Middle frontal gyrus (tissue), 1 donor: ENCODE results near the gene CUX1.

ENCODE experiments used
- DNase-seq: peaks from one replicate; pipeline ENCODE4 v3.0.0-alpha.2; 2015; ENCODE audit warnings: low spot score; ENCODE audit errors: extremely low spot score

Gene CUX1

GRCh38 chr7:102095321-102096011 is 278.0 kb downstream of the CUX1 start:
- DNase-seq = no peak

DNA sequence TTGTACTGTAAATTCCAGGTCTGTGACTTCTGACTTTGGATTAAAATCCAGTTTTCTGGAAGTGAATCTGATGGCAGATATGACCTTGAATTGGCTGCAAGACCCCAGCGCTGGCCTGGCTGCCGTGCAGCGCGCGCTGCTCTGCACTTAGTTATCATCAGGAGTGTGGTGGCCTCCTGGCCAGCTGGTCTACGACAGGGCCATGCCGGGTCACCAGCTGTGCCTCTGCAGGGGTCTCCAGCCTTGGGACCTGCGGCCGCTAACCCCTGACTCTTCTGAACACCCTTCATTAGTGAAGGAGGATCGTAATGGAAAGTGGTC is 278.5 kb downstream of the CUX1 start:
- DNase-seq = no peak

GRCh38 chr7:102096706-102097427 is 279.4 kb downstream of the CUX1 start:
- no peak for DNase-seq

DNA sequence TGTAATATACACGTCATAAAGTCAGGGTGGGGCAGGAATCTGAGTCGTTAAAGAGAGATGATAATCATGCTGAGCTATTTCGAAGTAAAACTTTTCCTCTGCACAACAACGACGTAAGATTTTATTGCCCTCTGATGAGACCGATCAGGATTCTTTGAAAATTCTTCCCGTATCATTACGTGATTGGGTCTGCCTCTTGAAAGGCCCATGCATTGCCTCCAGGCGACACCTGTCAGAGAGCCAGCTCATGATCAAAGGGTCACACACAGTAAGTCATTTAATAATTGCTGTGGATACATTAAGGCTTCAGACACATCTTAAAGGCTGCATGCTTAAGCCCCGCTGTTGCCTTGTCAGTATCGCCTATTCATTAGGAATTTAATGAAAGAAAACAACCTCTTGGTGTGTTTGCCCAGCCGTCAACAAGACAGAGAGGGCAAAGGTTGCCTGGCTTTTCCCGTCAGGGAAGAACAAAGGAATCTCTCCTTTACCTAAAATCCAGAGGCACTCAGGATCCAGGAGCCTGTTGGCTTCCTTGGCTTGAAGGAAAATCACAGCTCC is 280.3 kb downstream of the CUX1 start:
- DNase-seq = no peak

- no peak for DNase-seq
Observed at GRCh38 chr7:102098986-102099385, 281.6 kb downstream of the CUX1 start.

- no peak for DNase-seq
Observed at GRCh38 chr7:102099474-102099873, 282.0 kb downstream of the CUX1 start.

DNA sequence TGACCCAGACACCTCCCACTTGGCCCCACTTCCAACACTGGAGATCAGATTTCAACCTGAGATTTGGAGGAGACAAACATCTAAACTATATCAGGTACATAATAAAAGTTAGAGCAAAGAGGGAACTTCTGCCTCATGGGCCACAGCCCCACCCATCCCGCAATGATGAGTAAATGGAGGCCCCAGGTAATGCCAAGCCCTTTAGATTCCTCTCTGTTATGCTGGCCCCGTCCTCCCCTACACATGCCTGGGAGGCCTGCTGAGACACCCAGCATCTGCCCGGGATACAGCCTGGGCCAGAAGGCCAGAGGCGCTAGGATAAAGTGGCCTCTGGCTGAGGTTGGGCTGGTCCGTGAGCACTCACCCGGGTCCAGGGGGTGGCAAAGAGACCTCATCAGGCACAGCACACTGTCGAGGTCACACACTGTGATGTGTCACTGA is 283.7 kb downstream of the CUX1 start:
- DNase-seq = no peak

DNA sequence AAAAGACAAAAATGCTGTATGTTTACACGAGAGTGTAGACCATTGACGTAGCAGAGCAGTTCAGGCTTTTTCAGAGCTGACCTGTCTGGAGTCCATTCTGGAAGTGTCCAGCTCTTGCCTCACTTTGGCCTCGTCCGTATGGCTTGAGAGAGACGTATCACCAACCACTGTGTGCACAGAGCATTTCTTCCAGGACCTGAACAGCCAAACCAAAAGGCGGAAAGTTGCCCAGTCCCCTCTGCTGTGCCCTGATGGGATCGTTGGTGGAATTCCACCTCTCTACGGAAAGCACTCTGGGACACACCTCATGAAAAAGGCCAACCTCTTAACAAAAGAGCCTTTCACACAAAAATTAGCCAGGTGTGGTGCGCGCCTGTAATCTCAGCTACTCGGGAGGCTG is 284.5 kb downstream of the CUX1 start:
- DNase-seq = no peak

DNA sequence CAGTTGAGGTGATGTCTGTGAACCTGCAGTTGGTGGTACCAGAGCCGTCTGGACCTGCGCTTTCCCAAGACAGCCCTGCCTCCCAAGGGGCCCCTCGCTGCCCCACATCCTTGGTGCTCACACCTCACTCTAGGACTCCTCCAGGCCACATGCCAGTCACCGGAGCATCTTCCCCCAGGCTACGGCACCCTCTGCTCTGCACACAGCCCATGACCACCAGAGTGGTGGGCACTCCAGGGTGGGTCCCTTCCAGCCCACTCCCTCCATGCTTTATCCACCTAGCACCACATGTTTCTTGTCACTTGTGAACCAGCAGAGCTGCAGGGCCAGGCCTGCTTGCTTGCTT is 285.6 kb downstream of the CUX1 start:
- DNase-seq = no peak

DNA sequence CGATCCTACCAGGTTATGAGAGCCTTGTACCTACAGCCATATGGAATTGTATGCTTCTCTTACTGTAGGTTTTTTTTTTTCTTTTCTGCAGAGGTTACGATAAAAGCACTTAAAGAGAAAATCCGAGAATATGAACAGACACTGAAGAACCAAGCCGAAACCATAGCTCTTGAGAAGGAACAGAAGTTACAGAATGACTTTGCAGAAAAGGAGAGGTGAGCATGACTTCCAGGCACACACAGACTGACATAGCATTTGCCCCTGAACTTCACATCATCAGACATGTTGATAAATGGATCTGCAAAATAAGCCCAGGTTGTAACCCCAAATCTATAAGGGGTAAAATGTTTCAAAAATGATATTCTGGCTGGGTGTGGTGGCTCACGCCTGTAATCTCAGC is 286.8 kb downstream of the CUX1 start:
- DNase-seq = no peak

DNA sequence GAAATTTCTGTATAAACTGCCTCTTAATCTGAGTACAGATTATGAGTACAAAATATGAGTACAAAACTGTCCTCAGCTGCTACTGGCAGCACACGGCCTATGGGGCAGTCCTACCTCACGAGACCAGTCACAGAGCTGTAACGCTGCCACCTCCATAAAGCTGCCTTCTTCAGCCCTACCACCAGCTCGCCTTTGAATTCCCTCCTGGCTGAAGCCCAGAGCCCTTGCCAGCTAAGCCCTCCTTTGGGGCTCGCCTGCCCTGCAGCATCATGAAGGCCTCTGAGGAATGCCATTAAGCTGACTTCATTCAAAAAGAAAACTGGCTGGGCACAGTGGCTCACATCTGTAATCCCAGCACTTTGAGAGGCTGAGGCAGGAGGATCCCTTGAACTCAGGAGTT is 289.2 kb downstream of the CUX1 start:
- no peak for DNase-seq

DNA sequence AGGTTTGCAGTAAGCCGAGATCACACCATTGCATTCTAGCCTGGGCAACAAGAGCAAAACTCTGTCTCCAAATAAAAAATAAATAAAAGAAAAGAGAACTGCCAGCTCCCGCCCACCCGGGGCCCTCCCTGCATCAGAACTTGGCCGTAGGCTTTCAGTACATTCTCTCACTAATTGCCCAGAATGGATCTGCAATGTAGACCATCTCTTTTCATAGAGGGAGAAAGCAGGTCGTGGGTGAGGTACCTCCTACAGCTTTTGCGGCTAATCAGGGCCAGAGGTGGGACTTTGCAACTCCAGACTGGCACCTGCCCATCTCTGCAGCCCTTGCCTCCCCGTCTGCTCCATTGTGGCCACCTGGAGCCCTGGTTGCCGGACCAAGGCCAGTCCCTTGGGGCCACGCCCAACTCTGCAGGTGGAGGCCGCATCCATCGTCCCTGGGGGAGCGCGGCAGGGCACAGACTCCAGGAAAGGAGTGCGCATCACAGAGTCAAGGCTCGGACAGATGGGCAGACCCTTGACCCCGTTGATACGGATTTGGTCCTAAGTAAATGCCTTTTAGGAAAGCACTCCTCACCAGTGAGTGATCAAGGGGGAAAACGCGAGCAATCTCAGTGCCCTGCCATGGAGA is 290.2 kb downstream of the CUX1 start:
- no peak for DNase-seq

- peak; percentile 17 for DNase-seq
Observed at GRCh38 chr7:102111061-102112041, 293.9 kb downstream of the CUX1 start.

GRCh38 chr7:102115181-102115580 is 297.8 kb downstream of the CUX1 start:
- DNase-seq = no peak

DNA sequence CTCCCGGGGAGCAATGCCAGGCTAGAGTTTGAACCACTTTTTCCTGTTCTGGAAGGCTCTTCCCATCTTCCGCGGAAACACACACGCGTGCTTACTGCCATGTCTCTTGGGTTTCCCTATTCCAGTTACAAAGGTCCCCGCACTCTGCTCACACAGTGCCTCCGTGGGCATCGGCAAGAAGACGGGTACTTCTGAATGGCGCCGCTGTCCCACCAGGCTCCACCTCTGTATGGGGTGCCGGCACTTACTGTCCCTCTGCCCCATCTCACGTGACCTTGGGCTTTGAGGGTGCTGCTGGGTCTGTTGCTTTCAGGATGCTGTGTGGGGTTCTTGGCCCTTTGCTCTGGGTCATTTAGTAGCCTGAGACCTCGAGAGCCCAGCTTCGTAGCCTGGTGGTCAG is 298.5 kb downstream of the CUX1 start:
- DNase-seq = no peak

- no peak for DNase-seq
Observed at GRCh38 chr7:102117743-102118142, 300.3 kb downstream of the CUX1 start.

DNA sequence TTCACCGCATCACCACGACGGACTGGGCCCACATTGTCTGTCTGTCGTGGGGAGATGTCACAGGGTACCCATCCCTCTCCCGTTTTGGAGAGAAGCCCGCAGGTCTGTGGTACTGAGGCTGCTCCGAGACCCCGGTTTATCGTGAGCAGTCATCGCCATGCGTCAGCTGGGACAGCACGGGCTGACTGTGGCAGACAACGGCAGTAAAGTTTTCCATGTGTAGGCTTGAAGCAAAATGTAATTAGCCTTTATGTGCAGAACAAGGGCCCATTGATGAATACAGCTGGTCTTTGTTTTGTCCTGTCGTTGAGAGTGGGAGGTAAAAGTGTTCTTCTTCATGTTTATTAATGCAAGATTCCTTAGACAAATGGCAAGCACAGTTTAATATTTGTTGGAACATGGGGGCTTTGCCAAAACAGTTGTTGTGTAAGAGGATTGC is 301.8 kb downstream of the CUX1 start:
- DNase-seq = peak; percentile 20

DNA sequence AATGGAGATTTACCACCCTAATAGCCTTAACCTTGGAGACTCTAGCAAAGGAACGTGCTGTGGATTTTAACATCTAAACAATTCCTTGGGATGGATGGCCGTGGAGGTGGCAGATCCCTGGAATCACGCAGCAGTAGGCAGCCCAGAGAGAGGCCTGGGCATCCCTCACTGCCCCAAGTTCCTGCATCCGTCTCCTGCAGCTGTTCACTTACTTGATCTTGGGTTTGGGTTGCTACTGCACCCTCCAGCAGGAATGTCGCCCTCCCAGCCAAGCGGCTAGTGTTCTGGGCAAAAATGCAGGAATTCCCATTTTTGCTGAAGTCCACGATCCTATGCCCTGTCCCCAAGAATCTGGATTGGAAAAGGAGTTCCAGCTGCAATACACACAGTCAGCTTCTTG is 302.5 kb downstream of the CUX1 start:
- no peak for DNase-seq

- DNase-seq = no peak
Observed at GRCh38 chr7:102120666-102121195, 303.3 kb downstream of the CUX1 start.

DNA sequence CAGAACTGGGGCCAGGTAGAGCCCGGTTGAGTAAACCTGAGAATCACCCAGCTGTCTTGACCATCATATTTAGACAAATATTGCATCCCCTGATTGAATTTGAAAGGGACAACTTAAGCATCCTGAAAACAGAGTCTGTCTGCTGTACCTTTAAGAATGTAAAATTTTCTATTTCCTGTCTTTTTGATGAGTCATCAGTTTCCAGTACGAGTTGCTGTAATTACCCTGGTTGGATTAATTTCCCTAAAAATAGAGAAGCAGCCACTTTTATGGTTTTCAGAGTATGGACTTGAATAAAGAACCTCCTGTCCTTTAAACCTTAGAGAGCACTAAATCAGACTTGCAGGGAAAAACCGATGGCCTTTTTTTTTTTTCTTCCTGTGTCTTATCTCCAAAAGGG is 304.6 kb downstream of the CUX1 start:
- no peak for DNase-seq

DNA sequence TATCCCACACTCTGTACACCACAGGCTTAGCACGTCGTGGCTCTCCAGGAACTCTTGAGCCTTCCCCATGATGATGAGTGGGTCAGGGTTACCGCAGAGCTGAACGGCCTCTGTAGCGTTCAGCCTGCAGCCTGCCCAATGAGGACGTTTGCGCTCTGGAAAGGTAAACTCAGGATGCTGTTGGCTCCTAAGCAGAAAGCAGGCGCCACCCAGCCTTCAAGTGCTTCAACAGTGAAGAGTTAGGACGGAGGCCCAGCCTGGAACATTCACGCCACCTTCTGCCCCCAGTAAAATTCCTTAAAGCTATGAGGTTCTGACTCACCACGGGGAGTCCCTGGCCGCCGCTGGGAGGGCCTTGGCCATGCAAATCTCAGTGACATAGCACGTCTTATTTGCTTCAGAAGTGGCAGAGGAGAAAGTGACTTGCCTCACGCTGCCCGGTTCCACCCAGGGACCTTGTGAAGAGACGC is 307.7 kb downstream of the CUX1 start:
- DNase-seq = no peak
